ENCODE results near the gene TENT4A.
"Not testable (repeated sequence)": the region's sequence is repeated elsewhere in the genome, so short reads cannot be mapped to it uniquely, and the experiment has no call there.

- TF ChIP-seq, protein P1, sequence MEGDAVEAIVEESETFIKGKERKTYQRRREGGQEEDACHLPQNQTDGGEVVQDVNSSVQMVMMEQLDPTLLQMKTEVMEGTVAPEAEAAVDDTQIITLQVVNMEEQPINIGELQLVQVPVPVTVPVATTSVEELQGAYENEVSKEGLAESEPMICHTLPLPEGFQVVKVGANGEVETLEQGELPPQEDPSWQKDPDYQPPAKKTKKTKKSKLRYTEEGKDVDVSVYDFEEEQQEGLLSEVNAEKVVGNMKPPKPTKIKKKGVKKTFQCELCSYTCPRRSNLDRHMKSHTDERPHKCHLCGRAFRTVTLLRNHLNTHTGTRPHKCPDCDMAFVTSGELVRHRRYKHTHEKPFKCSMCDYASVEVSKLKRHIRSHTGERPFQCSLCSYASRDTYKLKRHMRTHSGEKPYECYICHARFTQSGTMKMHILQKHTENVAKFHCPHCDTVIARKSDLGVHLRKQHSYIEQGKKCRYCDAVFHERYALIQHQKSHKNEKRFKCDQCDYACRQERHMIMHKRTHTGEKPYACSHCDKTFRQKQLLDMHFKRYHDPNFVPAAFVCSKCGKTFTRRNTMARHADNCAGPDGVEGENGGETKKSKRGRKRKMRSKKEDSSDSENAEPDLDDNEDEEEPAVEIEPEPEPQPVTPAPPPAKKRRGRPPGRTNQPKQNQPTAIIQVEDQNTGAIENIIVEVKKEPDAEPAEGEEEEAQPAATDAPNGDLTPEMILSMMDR (IDR thresholded peaks at IDR 0.05 in 8 of 11, conservative IDR thresholded peaks at IDR 0.05 in 3 of 11), result not testable (repeated sequence)
- not testable (repeated sequence) for TF ChIP-seq POLR2A (IDR thresholded peaks at IDR 0.05)
Observed at GRCh38 chr5:6668717-6669116, 44.5 kb upstream of the TENT4A start.
